Heart right ventricle (tissue), 16 donors: ENCODE data around the gene SERPINH1. TPM values are rescaled to one million over a fixed set of nuclear protein-coding genes. Genes with fewer than 3 reads are reported as not detected.
A peak's percentile ranks its signal among the peaks of the same experiment; 100 is the strongest.

ENCODE experiments used
- ATAC-seq, 8 donors: fragments of 200-7000 bp; cut with Tn5 transposase; one replicate each; pipeline ENCODE4 v1.9.1; 2020; ENCODE audit warnings: mild to moderate bottlenecking in 8 of 8, moderate library complexity in 8 of 8, moderate number of reproducible peaks in 1 of 8
- DNase-seq, 2 donors: peaks; one replicate each; pipeline ENCODE4 v3.0.0-alpha.2; 2020
- H3K27ac ChIP-seq, 10 donors: fragments of 200-600 bp; sonication (generic) in 2 of 10; one replicate each; pipeline versions ENCODE4 v1.5.0 to v1.8.0; 2020 to 2022; ENCODE audit warnings: mild to moderate bottlenecking in 3 of 10
- H3K27me3 ChIP-seq, 7 donors: fragments of 200-600 bp; one replicate each; pipeline ENCODE4 v1.8.0; 2021 to 2022; ENCODE audit warnings: mild to moderate bottlenecking in 2 of 7
- H3K36me3 ChIP-seq, 9 donors: fragments of 200-600 bp; sonication (generic) in 1 of 9; one replicate each; pipeline versions ENCODE4 v1.5.0 to v1.8.0; 2020 to 2022; ENCODE audit warnings: mild to moderate bottlenecking in 2 of 9
- H3K4me1 ChIP-seq, 9 donors: fragments of 200-600 bp; sonication (generic) in 1 of 9; one replicate each; pipeline versions ENCODE4 v1.5.0 to v1.8.0; 2020 to 2022; ENCODE audit warnings: mild to moderate bottlenecking in 4 of 9
- H3K4me3 ChIP-seq, 10 donors: fragments of 200-600 bp; sonication (generic) in 2 of 10; one replicate each; pipeline versions ENCODE4 v1.5.0 to v1.8.0; 2020 to 2022; ENCODE audit warnings: mild to moderate bottlenecking in 7 of 10, moderate library complexity in 2 of 10
- H3K9me3 ChIP-seq, 11 donors: fragments of 200-600 bp in 10 of 11; sonication (generic) in 2 of 11; one replicate each; pipeline versions ENCODE4 v1.5.0 to v1.8.0; 2013 to 2022; ENCODE audit warnings: mild to moderate bottlenecking in 2 of 11, control low read depth in 1 of 11, moderate library complexity in 1 of 11
- CTCF ChIP-seq, 9 donors: fragments of 200-600 bp; sonication (generic) in 2 of 9; IDR thresholded peaks; one replicate each; pipeline versions ENCODE4 v1.5.0 to v1.8.0; 2021 to 2022; ENCODE audit warnings: antibody characterized with exemption in 9 of 9, mild to moderate bottlenecking in 5 of 9, moderate library complexity in 1 of 9
- WGBS, 2 donors: extraction: QIAGEN DNeasy Blood & Tissue Kit; methylation state at CpG; one replicate each; pipeline ENCODE4 v1.1.7; 2013; ENCODE audit warnings: inconsistent platforms in 1 of 2; 5-methylcytosine and 5-hydroxymethylcytosine counted together
- intact Hi-C, 10 donors: fragments of 100-400 bp; cut with DNase I; formaldehyde crosslinking; loops; one replicate each; pipeline versions ENCODE4 v1.11.1 to v1.14.2; 2022
- polyA plus RNA-seq, 2 donors: library from polyadenylated mRNA; stranded (reverse); fragments of 200-250 nt; gene quantifications; one replicate each; pipeline ENCODE4 v1.2.3, GENCODE V29; 2013
- total RNA-seq, 10 donors: library from RNA; stranded (reverse); fragmentation: NEBNext Ultra II Directional in 3 of 10; extraction: Animal tissue kit (Norgen Biotek cat#: 25700) in 3 of 10; gene quantifications; one replicate each; pipeline versions ENCODE4 v1.2.1 to v1.2.4, GENCODE V29; 2021 to 2023
- donor health status: Arrhythmogenic right ventricular cardiomyopathy.
- donor health status: ischemic (EF 13 %, LVEDD 7.1; RV severe dilation, severe dysfunction).
- donor health status: healthy with polysubstance abuse.
- donor health status: DM: no; HTN: yes; CAD: no.
- donor health status: DM: no; HTN: no; CAD: no.
- donor health status: ischemic (EF 25% LVEDD 6.9; RV normal size, moderate dysfunction).
- donor health status: ischemic (EF 25% LVEDD 5.7; RV mildly dilated, moderate dysfunction).
- donor health status: healthy.
- donor health status: DM: yes; HTN: yes; CAD: no.
- donor health status: Ischemic cardiomyopathy.
- donor health status: ischemic (EF 35%, LVEDD 5.7; RV mildly dilated, moderate dysfunction).
- donor health status: nonischemic (EF 11% LVEDD 7.7; RV severe dilation, severe dysfunction).
- donor health status: DM: yes; HTN: yes; CAD: no.
- donor health status: PGD.
- donor health status: ischemic (EF 29% LVEDD 5.4; RV normal size, mild dysfunction).
- donor health status: nonischemic (EF 23%, LVEDD 6.1; RV moderate dilation, normal function).

SERPINH1 gene
- total and polyA plus RNA-seq, 12 donors: 31.8 to 218 (median 53.2) TPM

GRCh38 chr11:75543806-75544205 lies 18.2 kb upstream of the SERPINH1 start:
- Histone ChIP-seq H3K4me1 (peaks cover 0 to 7% (median 5%) of the 10 kb centered on the region in 9 donors), H3K9me3 (no peaks in the 10 kb centered on the region), H3K27me3 (no peaks in the 10 kb centered on the region), H3K36me3 (no peaks in the 10 kb centered on the region), H3K27ac (no peak overlapping the region), H3K4me3 (no peak overlapping the region)
- ATAC-seq (no peak), DNase-seq (no peak)
- no peak for TF ChIP-seq CTCF (IDR thresholded peaks at IDR 0.05)
- intact Hi-C loops: loop anchor here in 6 of 10 donors (10.0 kb wide), 5 partner anchors 131 to 781 kb away; partner anchors contain the start of gene DGAT2 (in 2 of the 6)
- WGBS, 2 donors: 94 to 95% methylated on average over 6 of the region's 6 CpGs

- Histone ChIP-seq H3K9me3 (no peaks in the 10 kb centered on the region), H3K27me3 (no peaks in the 10 kb centered on the region), H3K4me3 (no peak overlapping the region), H3K4me1 (peaks cover 0 to 7% (median 5%) of the 10 kb centered on the region in 9 donors), H3K27ac (no peak overlapping the region), H3K36me3 (no peaks in the 10 kb centered on the region)
- intact Hi-C loops: loop anchor here in 9 of 10 donors (1.0 to 10.0 kb wide), 13 partner anchors 30 to 778 kb away; partner anchors contain the start of genes DGAT2 (in 2 of the 9) and MAP6 (in 1 of the 9)
- 93 to 96% methylated on average over 1 of the region's 1 CpG for WGBS, 2 donors
- no peak for DNase-seq
- TF ChIP-seq CTCF (IDR thresholded peaks at IDR 0.05): no peak
- no peak for ATAC-seq
Observed at GRCh38 chr11:75547177-75547576, 14.9 kb upstream of the SERPINH1 start.

DNA sequence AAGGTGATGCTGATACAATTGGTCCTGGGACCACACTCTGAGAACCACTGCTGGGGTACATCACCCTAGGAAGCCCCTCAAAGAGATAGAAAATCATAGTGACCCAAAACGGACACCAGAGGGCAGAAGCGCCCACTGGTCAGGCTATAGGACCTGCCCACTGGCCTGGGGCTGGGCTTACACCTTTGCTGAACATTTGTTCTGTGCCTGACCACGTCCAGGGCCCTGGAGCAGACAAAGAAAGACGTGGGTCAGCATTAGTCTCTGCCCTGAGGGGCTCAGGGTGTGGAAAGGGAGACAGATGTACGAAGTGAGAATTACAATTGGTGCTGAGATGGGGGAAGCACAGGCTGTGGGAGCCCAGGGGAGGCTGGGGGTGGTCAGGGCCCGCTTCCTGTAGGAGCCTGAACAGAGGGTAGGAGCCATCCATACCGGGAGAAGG lies 14.4 kb upstream of the SERPINH1 start:
- Histone ChIP-seq H3K27ac (peak overlapping the region in 1 of 10 donors; percentile 47), H3K4me1 (peaks cover 0 to 7% (median 5%) of the 10 kb centered on the region in 9 donors), H3K4me3 (no peak overlapping the region), H3K9me3 (no peaks in the 10 kb centered on the region), H3K36me3 (no peaks in the 10 kb centered on the region), H3K27me3 (no peaks in the 10 kb centered on the region)
- 22 to 23% methylated on average over 7 of the region's 7 CpGs for WGBS, 2 donors
- peak; percentile 85 to 97 (median 90) for TF ChIP-seq CTCF (IDR thresholded peaks at IDR 0.05)
- ATAC-seq: peak; percentile 79 to 90 (median 88)
- DNase-seq: peak; percentile 59 to 66
- intact Hi-C loops: loop anchor here in 9 of 10 donors (1.0 to 10.0 kb wide), 13 partner anchors 29 to 777 kb away; partner anchors contain the start of genes DGAT2 (in 2 of the 9) and MAP6 (in 1 of the 9)

DNA sequence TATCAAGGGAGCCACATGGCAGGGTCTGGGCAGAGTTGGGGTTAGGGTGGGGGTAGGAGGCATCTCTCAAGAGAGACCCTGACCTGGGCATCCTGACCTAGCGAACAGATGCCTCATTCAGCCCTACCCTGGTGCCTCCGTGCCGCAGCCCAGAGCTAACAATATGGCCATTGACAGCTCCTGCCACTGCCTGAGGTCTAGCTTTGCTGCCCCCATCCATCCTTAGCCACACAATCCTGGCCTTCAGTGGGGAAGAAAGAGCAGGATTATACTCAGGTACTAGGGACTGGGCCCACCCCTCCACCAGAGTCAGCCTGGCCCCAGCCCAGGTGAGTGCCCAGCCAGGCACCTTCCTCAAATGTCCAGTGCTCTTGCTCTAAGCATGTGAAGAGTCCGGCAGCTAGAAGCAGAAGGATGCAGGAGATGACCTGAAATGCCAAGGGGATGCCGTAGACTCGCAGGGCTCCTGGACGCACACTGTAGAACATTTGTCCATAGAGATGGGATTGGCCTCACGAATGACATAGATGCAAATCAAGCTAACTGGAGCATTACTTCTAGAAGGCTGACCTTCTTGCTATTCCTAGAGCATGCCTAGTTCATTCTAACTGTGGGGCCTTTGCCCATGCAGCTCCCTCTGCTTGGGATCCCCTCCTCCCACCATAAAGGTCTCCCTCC lies 13.3 kb upstream of the SERPINH1 start:
- Histone ChIP-seq H3K4me1 (peaks cover 4 to 16% (median 12%) of the 10 kb centered on the region in 9 donors), H3K36me3 (no peaks in the 10 kb centered on the region), H3K27ac (no peak overlapping the region), H3K4me3 (no peak overlapping the region), H3K27me3 (no peaks in the 10 kb centered on the region), H3K9me3 (no peaks in the 10 kb centered on the region)
- no peak for DNase-seq
- no peak for ATAC-seq
- intact Hi-C loops: loop anchor here in 9 of 10 donors (2.0 to 10.0 kb wide), 10 partner anchors 28 to 776 kb away; partner anchors contain the start of genes DGAT2 (in 2 of the 9) and MAP6 (in 1 of the 9)
- no peak for TF ChIP-seq CTCF (IDR thresholded peaks at IDR 0.05)
- WGBS, 2 donors: 95 to 96% methylated on average over 8 of the region's 8 CpGs
